WI38 (cell line): Measurements from ENCODE around the gene COA3.

Experiments used
- H3K4me3 ChIP-seq: 2 replicates; pipeline ENCODE4 v1.5.1; 2011; ENCODE audit warnings: low read depth, mild to moderate bottlenecking, control low read depth, low read length
- TF ChIP-seq, protein P1 (sequence below): IDR thresholded peaks from 2 replicates; pipeline ENCODE4 v1.5.1; 2012; ENCODE audit warnings: low read depth, mild to moderate bottlenecking, control low read depth, low read length

Gene COA3

GRCh38 chr17:42759982-42760651 is 38.4 kb downstream of the COA3 start:
- no peak overlapping the region for H3K4me3 ChIP-seq
- TF ChIP-seq, protein P1, sequence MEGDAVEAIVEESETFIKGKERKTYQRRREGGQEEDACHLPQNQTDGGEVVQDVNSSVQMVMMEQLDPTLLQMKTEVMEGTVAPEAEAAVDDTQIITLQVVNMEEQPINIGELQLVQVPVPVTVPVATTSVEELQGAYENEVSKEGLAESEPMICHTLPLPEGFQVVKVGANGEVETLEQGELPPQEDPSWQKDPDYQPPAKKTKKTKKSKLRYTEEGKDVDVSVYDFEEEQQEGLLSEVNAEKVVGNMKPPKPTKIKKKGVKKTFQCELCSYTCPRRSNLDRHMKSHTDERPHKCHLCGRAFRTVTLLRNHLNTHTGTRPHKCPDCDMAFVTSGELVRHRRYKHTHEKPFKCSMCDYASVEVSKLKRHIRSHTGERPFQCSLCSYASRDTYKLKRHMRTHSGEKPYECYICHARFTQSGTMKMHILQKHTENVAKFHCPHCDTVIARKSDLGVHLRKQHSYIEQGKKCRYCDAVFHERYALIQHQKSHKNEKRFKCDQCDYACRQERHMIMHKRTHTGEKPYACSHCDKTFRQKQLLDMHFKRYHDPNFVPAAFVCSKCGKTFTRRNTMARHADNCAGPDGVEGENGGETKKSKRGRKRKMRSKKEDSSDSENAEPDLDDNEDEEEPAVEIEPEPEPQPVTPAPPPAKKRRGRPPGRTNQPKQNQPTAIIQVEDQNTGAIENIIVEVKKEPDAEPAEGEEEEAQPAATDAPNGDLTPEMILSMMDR, result no peak

DNA sequence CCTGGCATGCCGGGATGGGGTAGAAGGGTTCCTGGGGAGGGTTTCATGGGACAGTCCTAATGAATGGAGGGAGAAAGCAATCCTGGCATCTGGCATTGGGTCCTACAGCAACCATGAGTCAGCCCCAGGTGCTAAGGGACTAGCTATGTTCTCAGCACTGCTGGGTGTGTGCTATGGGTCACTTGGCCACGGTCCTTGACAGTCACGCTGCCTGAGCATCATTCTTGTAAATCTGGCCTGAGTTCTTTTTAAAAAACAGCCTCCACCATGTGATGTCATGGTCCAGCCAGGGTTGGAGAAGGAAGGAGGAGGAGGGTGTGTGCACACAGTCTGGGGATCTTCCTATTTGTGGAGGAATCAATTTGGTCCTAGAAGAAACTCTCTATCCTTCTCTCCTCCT is 43.7 kb downstream of the COA3 start:
- H3K4me3 ChIP-seq, result no peak overlapping the region
- TF ChIP-seq, protein P1, result no peak

GRCh38 chr17:42751628-42752027 is 46.9 kb downstream of the COA3 start:
- H3K4me3 ChIP-seq, result no peak overlapping the region
- TF ChIP-seq, protein P1, result no peak

DNA sequence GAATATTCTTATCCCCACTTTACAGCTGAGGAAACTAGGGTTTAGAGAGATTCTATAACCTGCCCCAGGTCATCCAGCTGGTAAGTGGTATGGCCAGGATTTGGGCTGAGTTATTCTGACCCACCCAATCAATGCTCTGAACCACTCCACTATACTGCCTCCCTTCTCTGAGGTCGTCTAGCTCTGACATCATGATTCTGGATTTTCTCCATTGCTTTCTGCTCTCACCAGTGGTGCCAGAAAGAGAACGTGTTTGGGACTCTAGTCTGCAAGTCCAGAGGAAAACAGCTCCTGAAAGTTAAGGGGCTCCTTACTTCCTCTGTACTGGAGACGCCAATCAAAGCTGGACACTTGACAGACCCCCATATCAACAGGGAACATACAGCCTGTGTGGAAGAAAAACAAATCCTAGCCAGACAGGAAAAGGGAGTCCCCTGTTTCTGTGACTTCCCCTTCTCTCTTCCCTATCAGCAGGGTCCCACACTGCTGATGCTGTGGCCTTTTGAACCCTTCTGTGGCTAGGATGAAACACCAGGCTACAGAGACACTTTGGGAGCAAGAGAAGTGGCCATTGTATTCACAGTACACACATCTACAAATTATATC is 47.7 kb downstream of the COA3 start:
- H3K4me3 ChIP-seq, result no peak overlapping the region
- TF ChIP-seq, protein P1, result no peak

DNA sequence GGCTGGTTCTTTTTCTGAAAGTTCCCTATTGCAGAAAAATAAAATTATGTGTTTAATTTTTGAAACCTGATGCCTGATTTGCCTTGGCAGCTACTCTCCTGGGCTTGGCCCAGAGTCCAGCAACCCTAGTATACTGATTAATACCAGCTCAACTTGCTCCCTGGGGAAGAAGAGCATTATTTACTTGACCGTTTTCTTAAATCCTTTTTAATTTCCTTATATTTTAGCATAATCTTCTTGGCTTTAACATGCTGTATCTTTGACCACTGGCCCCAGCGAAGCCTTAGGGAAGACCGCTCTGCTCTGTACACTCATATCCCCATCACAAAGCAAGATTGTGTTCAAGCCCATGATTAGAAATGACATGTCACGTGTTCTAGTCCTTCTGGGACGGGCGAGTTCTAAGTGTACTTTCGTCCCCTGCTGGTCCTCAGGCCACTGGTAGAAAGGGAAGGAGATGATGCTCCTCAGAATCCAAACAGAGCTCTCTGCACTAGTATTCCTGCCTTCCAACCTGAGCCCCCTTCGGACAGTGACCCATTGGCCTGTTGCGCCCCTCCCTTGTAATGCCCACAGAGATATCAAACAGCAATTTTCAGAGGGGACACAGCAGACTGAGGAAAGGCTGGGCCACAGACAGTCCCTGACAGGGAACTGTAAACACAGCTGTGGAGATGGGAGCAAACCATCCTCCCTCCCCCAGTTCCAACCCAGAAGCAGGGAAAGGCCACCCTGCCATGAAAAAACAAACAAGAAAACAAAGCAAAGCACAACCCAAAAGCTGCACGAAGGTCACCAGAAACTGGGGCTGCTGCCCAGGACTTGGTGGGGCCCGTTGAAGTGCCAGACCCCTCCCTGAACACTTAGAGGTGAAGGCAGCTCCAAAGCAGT is 49.4 kb downstream of the COA3 start:
- TF ChIP-seq, protein P1, result no peak
- H3K4me3 ChIP-seq, result no peak overlapping the region

GRCh38 chr17:42748202-42748907 is 50.1 kb downstream of the COA3 start:
- TF ChIP-seq, protein P1, result no peak

More at GRCh38 chr17:42748202-42748907, 50.1 kb downstream of the COA3 start:
- no peak overlapping the region for H3K4me3 ChIP-seq
